HG02763 (cell line): ENCODE results near the gene TRIOBP.

Source experiments
- ATAC-seq: cut with Tn5 transposase; IDR thresholded peaks from one replicate; pipeline ENCODE4 v1.9.1; 2021; ENCODE audit warnings: mild to moderate bottlenecking, moderate library complexity; ENCODE audit not compliant: unreplicated experiment

The TRIOBP gene

GRCh38 chr22:37822079-37822833 is 125.4 kb downstream of the TRIOBP start:
- no peak for ATAC-seq

- no peak for ATAC-seq
Measured at GRCh38 chr22:37823134-37823985, 126.5 kb downstream of the TRIOBP start, which contains the start of gene GALR3. TSS of gene GALR3 (plus strand) at chr22:37823382. CDS start at chr22:37823407, 25 bp downstream.

DNA sequence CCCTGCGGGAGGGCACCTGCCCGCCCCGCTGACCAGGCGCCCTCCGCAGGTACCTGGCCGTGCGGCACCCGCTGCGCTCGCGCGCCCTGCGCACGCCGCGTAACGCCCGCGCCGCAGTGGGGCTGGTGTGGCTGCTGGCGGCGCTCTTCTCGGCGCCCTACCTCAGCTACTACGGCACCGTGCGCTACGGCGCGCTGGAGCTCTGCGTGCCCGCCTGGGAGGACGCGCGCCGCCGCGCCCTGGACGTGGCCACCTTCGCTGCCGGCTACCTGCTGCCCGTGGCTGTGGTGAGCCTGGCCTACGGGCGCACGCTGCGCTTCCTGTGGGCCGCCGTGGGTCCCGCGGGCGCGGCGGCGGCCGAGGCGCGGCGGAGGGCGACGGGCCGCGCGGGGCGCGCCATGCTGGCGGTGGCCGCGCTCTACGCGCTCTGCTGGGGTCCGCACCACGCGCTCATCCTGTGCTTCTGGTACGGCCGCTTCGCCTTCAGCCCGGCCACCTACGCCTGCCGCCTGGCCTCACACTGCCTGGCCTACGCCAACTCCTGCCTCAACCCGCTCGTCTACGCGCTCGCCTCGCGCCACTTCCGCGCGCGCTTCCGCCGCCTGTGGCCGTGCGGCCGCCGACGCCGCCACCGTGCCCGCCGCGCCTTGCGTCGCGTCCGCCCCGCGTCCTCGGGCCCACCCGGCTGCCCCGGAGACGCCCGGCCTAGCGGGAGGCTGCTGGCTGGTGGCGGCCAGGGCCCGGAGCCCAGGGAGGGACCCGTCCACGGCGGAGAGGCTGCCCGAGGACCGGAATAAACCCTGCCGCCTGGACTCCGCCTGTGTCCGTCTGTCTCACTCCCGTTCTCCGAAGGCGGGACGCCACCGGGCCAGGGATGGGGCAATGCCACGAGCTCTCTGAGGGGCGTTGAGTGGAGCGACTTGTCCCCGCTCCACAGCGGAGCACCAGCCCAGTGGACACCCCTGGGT is 128.1 kb downstream of the TRIOBP start:
- no peak for ATAC-seq
